H1 (cell line): ENCODE results near the gene LDLRAP1. TPM values are rescaled to one million over a fixed set of nuclear protein-coding genes. Genes with fewer than 3 reads are reported as not detected.

Experiments used
- CTCF ChIA-PET: fragments of 300-600 bp; sonication (Branson Sonifier 250); formaldehyde crosslinking; loops from one replicate; lab custom pipeline; 2021; ENCODE audit not compliant: partially characterized antibody; lab: Charles Lee
- POLR2A ChIA-PET: fragments of 300-600 bp; sonication (Branson Sonifier 250); formaldehyde crosslinking; loops from one replicate; lab custom pipeline; 2021; ENCODE audit warnings: inconsistent platforms; ENCODE audit not compliant: partially characterized antibody; lab: Charles Lee
- DNase-seq, 2 experiments: peaks; one replicate each; pipeline versions ENCODE4 v3.0.0 to v3.0.0-alpha.2; 2010 to 2022; ENCODE audit warnings: low spot score in 2 of 2, low read depth in 1 of 2, mixed read lengths in 1 of 2
- FAIRE-seq: peaks from 2 replicates; lab custom pipeline; 2011; peaks lifted over from hg19 to GRCh38; lab: Jason Lieb, UNC
- H2AFZ ChIP-seq: 2 replicates; pipeline ENCODE4 v1.8.1; 2012; ENCODE audit warnings: low read length, inconsistent platforms
- H2AK5ac ChIP-seq: 2 replicates; pipeline ENCODE4 v1.6.1; 2013; ENCODE audit warnings: low read depth, low read length
- H2BK120ac ChIP-seq: replicated peaks from 2 replicates; pipeline ENCODE3; 2013; ENCODE audit warnings: low read depth, low read length, inconsistent platforms
- H2BK12ac ChIP-seq: 2 replicates; pipeline ENCODE4 v1.6.1; 2013; ENCODE audit warnings: low read depth, low read length
- H2BK15ac ChIP-seq: 2 replicates; pipeline ENCODE4 v1.6.1; 2013; ENCODE audit warnings: low read length
- H2BK20ac ChIP-seq: 2 replicates; pipeline ENCODE4 v1.6.1; 2013; ENCODE audit warnings: low read length
- H2BK5ac ChIP-seq: 2 replicates; pipeline ENCODE4 v1.6.1; 2013; ENCODE audit warnings: low read depth, low read length
- H3K14ac ChIP-seq: 2 replicates; pipeline ENCODE4 v1.6.1; 2013; ENCODE audit warnings: inconsistent platforms; ENCODE audit not compliant: insufficient read length
- H3K18ac ChIP-seq: 2 replicates; pipeline ENCODE4 v1.6.1; 2013; ENCODE audit warnings: low read length; ENCODE audit errors: extremely low read depth
- H3K23ac ChIP-seq: 2 replicates; pipeline ENCODE4 v1.6.1; 2013; ENCODE audit warnings: inconsistent platforms; ENCODE audit not compliant: insufficient read length
- H3K23me2 ChIP-seq: 2 replicates; pipeline ENCODE4 v1.6.1; 2013; ENCODE audit warnings: low read depth, low read length
- H3K27ac ChIP-seq: 2 replicates; pipeline ENCODE4 v1.6.1; 2011; ENCODE audit warnings: low read depth, low read length, inconsistent platforms
- H3K27me3 ChIP-seq, 4 experiments: replicated peaks in 1 of 4; 1 replicate in 1 of 4; 2 replicates in 3 of 4; pipeline versions ENCODE4 v1.6.1 to v1.8.1; 2011 to 2013; ENCODE audit warnings: low read length in 3 of 4, mild to moderate bottlenecking in 3 of 4, inconsistent platforms in 2 of 4, mixed read lengths in 2 of 4, moderate library complexity in 1 of 4; ENCODE audit not compliant: control insufficient read depth in 3 of 4, insufficient read depth in 3 of 4; ENCODE audit errors: extremely low read depth in 1 of 4
- H3K36me3 ChIP-seq, 4 experiments: 2 replicates each; pipeline versions ENCODE4 v1.6.1 to v1.8.1; 2011 to 2013; ENCODE audit warnings: mild to moderate bottlenecking in 4 of 4, low read length in 3 of 4, moderate library complexity in 2 of 4, control low read depth in 1 of 4, inconsistent platforms in 1 of 4; ENCODE audit not compliant: insufficient read depth in 4 of 4, control insufficient read depth in 2 of 4
- H3K4ac ChIP-seq: replicated peaks from 2 replicates; pipeline ENCODE3; 2013; ENCODE audit warnings: low read length, low read depth, mixed read lengths, inconsistent platforms; ENCODE audit not compliant: insufficient read length
- H3K4me1 ChIP-seq, 4 experiments: replicated peaks in 1 of 4; 1 replicate in 1 of 4; 2 replicates in 3 of 4; pipeline versions ENCODE4 v1.6.1 to v1.8.1; 2011 to 2013; ENCODE audit warnings: low read length in 3 of 4, inconsistent platforms in 2 of 4, mixed read lengths in 1 of 4; ENCODE audit not compliant: insufficient read depth in 4 of 4, control insufficient read depth in 3 of 4
- H3K4me2 ChIP-seq, 2 experiments: 2 replicates each; pipeline versions ENCODE4 v1.6.1 to v1.8.1; 2011 to 2013; ENCODE audit warnings: low read depth in 2 of 2, low read length in 2 of 2, control low read depth in 1 of 2, inconsistent platforms in 1 of 2, mild to moderate bottlenecking in 1 of 2; ENCODE audit not compliant: insufficient read depth in 1 of 2
- H3K4me3 ChIP-seq, 4 experiments: fragments of 200-600, 300-600 bp in 1 of 4; sonication (generic), shearing (Covaris generic), sonication (Bioruptor Twin) in 1 of 4; 2 replicates each; pipeline versions ENCODE4 v1.5.1 to v1.8.1; 2011 to 2016; ENCODE audit warnings: low read length in 4 of 4, low read depth in 3 of 4, control low read depth in 2 of 4, inconsistent platforms in 2 of 4, mild to moderate bottlenecking in 2 of 4, mixed read lengths in 1 of 4, moderate library complexity in 1 of 4; ENCODE audit not compliant: insufficient read depth in 2 of 4; ENCODE audit errors: extremely low read depth in 1 of 4
- H3K56ac ChIP-seq: replicated peaks from 2 replicates; pipeline ENCODE3; 2013; ENCODE audit warnings: low read depth, mild to moderate bottlenecking, mixed read lengths, low read length, inconsistent platforms; ENCODE audit not compliant: insufficient read length
- H3K79me1 ChIP-seq: 2 replicates; pipeline ENCODE4 v1.6.1; 2013; ENCODE audit warnings: low read depth, low read length, control low read depth
- H3K79me2 ChIP-seq, 2 experiments: 2 replicates each; pipeline versions ENCODE4 v1.6.1 to v1.8.1; 2012 to 2013; ENCODE audit warnings: low read length in 2 of 2, mild to moderate bottlenecking in 2 of 2, inconsistent platforms in 1 of 2; ENCODE audit not compliant: insufficient read depth in 2 of 2, control insufficient read depth in 1 of 2
- H3K9ac ChIP-seq, 4 experiments: replicated peaks in 1 of 4; 1 replicate in 1 of 4; 2 replicates in 3 of 4; pipeline versions ENCODE4 v1.6.1 to v1.8.1; 2011 to 2013; ENCODE audit warnings: low read depth in 3 of 4, low read length in 3 of 4, control low read depth in 2 of 4, mild to moderate bottlenecking in 2 of 4, moderate library complexity in 2 of 4, inconsistent platforms in 1 of 4; ENCODE audit errors: extremely low read depth in 1 of 4
- H3K9me3 ChIP-seq, 2 experiments: 2 replicates each; pipeline versions ENCODE4 v1.6.1 to v1.8.1; 2012 to 2013; ENCODE audit warnings: mild to moderate bottlenecking in 2 of 2, moderate library complexity in 2 of 2, control low read depth in 1 of 2, inconsistent platforms in 1 of 2, low read depth in 1 of 2, low read length in 1 of 2, mixed read lengths in 1 of 2; ENCODE audit not compliant: insufficient read depth in 2 of 2
- H4K20me1 ChIP-seq, 2 experiments: replicated peaks in 1 of 2; 2 replicates each; pipeline versions ENCODE3 to v1.8.1; 2011 to 2013; ENCODE audit warnings: inconsistent platforms in 2 of 2, low read length in 2 of 2, mild to moderate bottlenecking in 1 of 2; ENCODE audit not compliant: insufficient read depth in 2 of 2, control insufficient read depth in 1 of 2
- H4K5ac ChIP-seq: 2 replicates; pipeline ENCODE4 v1.6.1; 2013; ENCODE audit warnings: low read length, low read depth, mixed read lengths, inconsistent platforms; ENCODE audit not compliant: insufficient read length
- H4K8ac ChIP-seq: 2 replicates; pipeline ENCODE4 v1.8.0; 2013; ENCODE audit warnings: mild to moderate bottlenecking, moderate library complexity, low read length, inconsistent platforms; ENCODE audit not compliant: insufficient read depth; ENCODE audit errors: extremely low read depth
- H4K91ac ChIP-seq: replicated peaks from 2 replicates; pipeline ENCODE3; 2013; ENCODE audit warnings: low read length, mixed read lengths, inconsistent platforms; ENCODE audit not compliant: insufficient read length
- CBX8 ChIP-seq: fragments of 300-800, 300-1000 bp; sonication (generic); IDR thresholded peaks from 2 replicates; pipeline ENCODE4 v1.7.1; 2016; ENCODE audit warnings: low read depth, low read length, borderline replicate concordance
- CEBPB ChIP-seq: IDR thresholded peaks from 2 replicates; pipeline ENCODE4 v1.6.1; 2012; ENCODE audit warnings: low read depth, low read length
- CTBP2 ChIP-seq: IDR thresholded peaks from 2 replicates; pipeline ENCODE4 v1.7.0; 2011; ENCODE audit warnings: borderline replicate concordance, mild to moderate bottlenecking, moderate library complexity, mixed read lengths, low read length; ENCODE audit not compliant: insufficient read depth, insufficient read length
- GABPA ChIP-seq: IDR thresholded peaks from 2 replicates; pipeline ENCODE4 v1.6.1; 2011; ENCODE audit warnings: mild to moderate bottlenecking, low read length, moderate library complexity, borderline replicate concordance; ENCODE audit not compliant: insufficient read depth
- HDAC2 ChIP-seq, 2 experiments: fragments of 300-600 bp in 1 of 2; sonication (generic) in 1 of 2; IDR thresholded peaks; 2 replicates each; pipeline ENCODE4 v1.6.1; 2011 to 2012; ENCODE audit warnings: low read depth in 2 of 2, low read length in 2 of 2, mild to moderate bottlenecking in 2 of 2, moderate library complexity in 2 of 2, borderline replicate concordance in 1 of 2, inconsistent platforms in 1 of 2
- JUN ChIP-seq: IDR thresholded peaks from 2 replicates; pipeline ENCODE4 v1.6.1; 2011; ENCODE audit warnings: low read depth, mild to moderate bottlenecking, improper control_type of control experiment, low read length
- KDM4A ChIP-seq: IDR thresholded peaks from one replicate; pipeline ENCODE4 v1.7.1; 2012; ENCODE audit warnings: low read depth, mild to moderate bottlenecking, moderate library complexity, low read length, inconsistent platforms; ENCODE audit not compliant: severe bottlenecking
- POLR2A ChIP-seq, 2 experiments: IDR thresholded peaks; 1 replicate in 1 of 2; 2 replicates in 1 of 2; pipeline ENCODE4 v1.6.1; 2011; ENCODE audit warnings: low read depth in 2 of 2, low read length in 2 of 2, mild to moderate bottlenecking in 2 of 2; ENCODE audit errors: control extremely low read depth in 1 of 2
- POU5F1 ChIP-seq: IDR thresholded peaks from 2 replicates; pipeline ENCODE4 v1.6.1; 2011; ENCODE audit warnings: low read depth, mild to moderate bottlenecking, low read length, moderate library complexity
- TEAD4 ChIP-seq: IDR thresholded peaks from 2 replicates; pipeline ENCODE4 v1.6.1; 2012; ENCODE audit warnings: low read depth, low read length, inconsistent platforms, mixed read lengths
- WGBS, 2 experiments: shearing (Covaris generic) in 1 of 2; methylation state at CpG; one replicate each; pipeline versions ENCODE4 v1.1.6 to v1.1.7; 2013 to 2015; ENCODE audit warnings: low lambda C conversion rate in 2 of 2, mixed read lengths in 2 of 2, inconsistent platforms in 1 of 2, low coverage in 1 of 2, missing lambda C conversion rate in 1 of 2; ENCODE audit not compliant: insufficient replicate concordance in 2 of 2, insufficient coverage in 1 of 2, insufficient read length in 1 of 2; ENCODE audit errors: extremely low coverage in 1 of 2, missing lambda C conversion rate in 1 of 2; 5-methylcytosine and 5-hydroxymethylcytosine counted together
- polyA plus RNA-seq, 7 experiments: library from polyadenylated mRNA; depleted of rRNA in 3 of 7; stranded (reverse) in 5 of 7; unstranded in 2 of 7; fragments of >200 nt in 5 of 7; fragments of 200-250 nt in 2 of 7; gene quantifications; 1 replicate in 5 of 7; 2 replicates in 1 of 7; 4 replicates in 1 of 7; pipeline versions ENCODE4 v1.2.1 to v1.2.3, GENCODE V29; 2011 to 2013; ENCODE audit warnings: missing spikeins in 2 of 7, mixed read lengths in 2 of 7
- total RNA-seq: library from RNA; stranded (reverse); fragmentation: NEBNext Ultra II Directional; extraction: Animal tissue kit (Norgen Biotek cat#: 25700); gene quantifications from 2 replicates; pipeline ENCODE4 v1.2.1, GENCODE V29; 2021

The LDLRAP1 gene
- total and polyA plus RNA-seq, 2 of the 8 experiments (the other 6 are each of a cell fraction or from before 2014, with no cell fraction given): 12.8 to 13.2 TPM

DNA sequence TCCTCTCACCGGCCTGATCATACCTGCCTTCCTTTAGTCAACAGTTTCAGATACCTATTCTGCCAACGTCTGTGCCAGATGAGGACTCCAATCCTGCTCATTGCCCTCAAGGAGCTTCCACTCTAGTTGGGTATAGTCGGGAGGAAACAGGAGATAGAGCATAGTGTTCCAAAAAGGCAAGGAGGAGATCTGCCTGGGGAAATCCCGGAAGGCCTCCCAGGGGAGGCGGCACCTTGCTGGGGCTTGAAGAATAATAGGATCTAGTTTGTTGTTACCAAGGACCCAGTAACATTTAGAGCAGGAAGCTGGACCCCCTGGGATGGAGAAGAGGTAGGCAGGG lies 12.3 kb downstream of the LDLRAP1 start:
- FAIRE-seq: no peak
- no peak overlapping the region for H3K9ac ChIP-seq
- no peaks in the 10 kb centered on the region for H3K9me3 ChIP-seq
- H3K56ac ChIP-seq: no peak overlapping the region
- no peak overlapping the region for H2BK120ac ChIP-seq
- H3K27me3 ChIP-seq: no peaks in the 10 kb centered on the region
- H2BK15ac ChIP-seq: no peak overlapping the region
- WGBS, 2 experiments: 92% methylated on average over 5 of the region's 5 CpGs; no CpG with 5 or more reads in 1 of the 2 experiments
- TF ChIP-seq GABPA (no peak), JUN (no peak), CBX8 (no peak), CTBP2 (no peak), CEBPB (no peak), POU5F1 (no peak), POLR2A (IDR thresholded peaks at IDR 0.05; ENCODE audit: control extremely low read depth in 1 of 2, low read depth in 2 of 2, low read length in 2 of 2) (no peak), TEAD4 (no peak), KDM4A (no peak), HDAC2 (IDR thresholded peaks at IDR 0.05; ENCODE audit: borderline replicate concordance in 1 of 2, low read depth in 2 of 2, low read length in 2 of 2) (no peak)
- peaks cover 4% of the 10 kb centered on the region for H3K79me1 ChIP-seq
- H3K23me2 ChIP-seq: no peaks in the 10 kb centered on the region; the same call in 1 of the 2 replicates
- no peak overlapping the region for H2BK12ac ChIP-seq
- H3K79me2 ChIP-seq: 0 out of 4 replicates have a peak, but pooled peaks cover 0 to 5% of the 10 kb centered on the region in 2 experiments
- H2BK5ac ChIP-seq: no peak overlapping the region
- H4K20me1 ChIP-seq: peaks cover 0 to 3% of the 10 kb centered on the region in 2 experiments
- H4K5ac ChIP-seq: no peak overlapping the region
- no peak overlapping the region; the same call in 1 of the 2 replicates for H4K8ac ChIP-seq
- ChIA-PET POLR2A (interaction anchor here (1.0 kb wide), 1 partner anchor 15 kb away, joined by 3 read pairs; no protein-coding TSS in a partner anchor), CTCF (interaction anchor here (0.5 to 9.3 kb wide), 4 partner anchors 11 to 288 kb away, joined by 3 to 72 read pairs (median 12); no protein-coding TSS in a partner anchor)
- H3K4me1 ChIP-seq: no peaks in the 10 kb centered on the region
- no peak overlapping the region for H4K91ac ChIP-seq
- no peak overlapping the region for H3K4me3 ChIP-seq
- H3K23ac ChIP-seq: no peak overlapping the region
- H3K18ac ChIP-seq: no peak overlapping the region
- no peak overlapping the region for H3K4me2 ChIP-seq
- no peaks in the 10 kb centered on the region for H3K36me3 ChIP-seq
- H3K4ac ChIP-seq: no peak overlapping the region
- no peak overlapping the region for H2AFZ ChIP-seq
- H3K14ac ChIP-seq: no peak overlapping the region
- no peak overlapping the region for H2BK20ac ChIP-seq
- no peak overlapping the region for H2AK5ac ChIP-seq
- no peak for DNase-seq
- no peak overlapping the region for H3K27ac ChIP-seq
